WTC11 (cell line): ENCODE data around the gene THEM5. TPM values are rescaled to one million over a fixed set of nuclear protein-coding genes. Genes with fewer than 3 reads are reported as not detected.

Source experiments
- ATAC-seq: fragments of 200-7000 bp; cut with Tn5 transposase; 2 replicates; pipeline ENCODE4 v1.10.0; 2021; ENCODE audit warnings: mild to moderate bottlenecking, moderate library complexity
- CTCF ChIA-PET: fragments of 300-600 bp; sonication (Branson Sonifier 250); formaldehyde crosslinking; loops from one replicate; lab custom pipeline; 2021; ENCODE audit warnings: antibody characterized with exemption; lab: Charles Lee
- POLR2A ChIA-PET: fragments of 350-600 bp; sonication (Branson Sonifier 250); formaldehyde crosslinking; loops from one replicate; lab custom pipeline; 2021; ENCODE audit warnings: antibody characterized with exemption; lab: Charles Lee
- DNase-seq: peaks from one replicate; pipeline ENCODE4 v3.0.0; 2021; ENCODE audit warnings: low spot score
- H3K27ac Mint-ChIP-seq: 2 replicates; pipeline ENCODE4 v1.8.0; 2021; ENCODE audit warnings: mixed read lengths
- H3K27me3 Mint-ChIP-seq: 2 replicates; pipeline ENCODE4 v1.8.0; 2021; ENCODE audit warnings: low read depth, mild to moderate bottlenecking, moderate library complexity, mixed read lengths
- H3K36me3 Mint-ChIP-seq: 2 replicates; pipeline ENCODE4 v1.8.0; 2021; ENCODE audit warnings: mixed read lengths
- H3K4me1 Mint-ChIP-seq: 2 replicates; pipeline ENCODE4 v1.8.0; 2022; ENCODE audit warnings: mixed read lengths
- H3K4me3 Mint-ChIP-seq: 2 replicates; pipeline ENCODE4 v1.8.0; 2021; ENCODE audit warnings: mild to moderate bottlenecking, moderate library complexity, mixed read lengths
- H3K9me3 Mint-ChIP-seq: 2 replicates; pipeline ENCODE4 v1.8.0; 2021; ENCODE audit warnings: mixed read lengths
- AR ChIP-seq: fragments of 250-450 bp; sonication (Bioruptor Pico); IDR thresholded peaks from 2 replicates; pipeline ENCODE4 v1.9.0; 2021; ENCODE audit warnings: mild to moderate bottlenecking
- CDX4 ChIP-seq: fragments of 250-450 bp; sonication (Bioruptor Pico); IDR thresholded peaks from 2 replicates; pipeline ENCODE4 v1.9.0; 2021; ENCODE audit warnings: moderate library complexity, mild to moderate bottlenecking, inconsistent platforms, borderline replicate concordance
- FOXJ3 ChIP-seq: sonication (generic); formaldehyde crosslinking; IDR thresholded peaks from 2 replicates; pipeline ENCODE4 v1.9.0; 2021; ENCODE audit warnings: missing genetic modification reagents, mild to moderate bottlenecking, borderline replicate concordance
- FOXK1 ChIP-seq: sonication (generic); formaldehyde crosslinking; IDR thresholded peaks from 2 replicates; pipeline ENCODE4 v1.8.0; 2022; ENCODE audit warnings: mild to moderate bottlenecking, moderate library complexity, missing genetic modification reagents
- HMGA2 ChIP-seq: fragments of 250-450 bp; sonication (Bioruptor Pico); IDR thresholded peaks from 2 replicates; pipeline ENCODE4 v1.4.0; 2021; ENCODE audit warnings: mild to moderate bottlenecking, moderate library complexity
- MXD4 ChIP-seq: fragments of 250-450 bp; sonication (Bioruptor Pico); IDR thresholded peaks from 2 replicates; pipeline ENCODE4 v1.8.0; 2021; ENCODE audit warnings: mild to moderate bottlenecking, moderate library complexity, borderline replicate concordance
- MYBL2 ChIP-seq: sonication (generic); formaldehyde crosslinking; IDR thresholded peaks from 2 replicates; pipeline ENCODE4 v1.8.1; 2023; ENCODE audit warnings: mild to moderate bottlenecking, moderate library complexity, missing genetic modification reagents
- PRRX2 ChIP-seq: fragments of 250-450 bp; sonication (Bioruptor Pico); IDR thresholded peaks from 2 replicates; pipeline ENCODE4 v1.8.0; 2021; ENCODE audit warnings: mild to moderate bottlenecking
- TCF7 ChIP-seq: sonication (generic); formaldehyde crosslinking; IDR thresholded peaks from 2 replicates; pipeline ENCODE4 v1.8.0; 2022; ENCODE audit warnings: mild to moderate bottlenecking, low read depth, missing genetic modification reagents, moderate library complexity
- ZNF416 ChIP-seq: fragments of 250-450 bp; sonication (Bioruptor Pico); IDR thresholded peaks from 2 replicates; pipeline ENCODE4 v1.9.0; 2021; ENCODE audit warnings: mild to moderate bottlenecking, inconsistent platforms
- ZNF512 ChIP-seq: sonication (generic); formaldehyde crosslinking; IDR thresholded peaks from 2 replicates; pipeline ENCODE4 v1.8.1; 2022; ENCODE audit warnings: missing genetic modification reagents, borderline replicate concordance
- total RNA-seq: library from RNA; stranded (reverse); gene quantifications from 3 replicates; pipeline ENCODE4 v1.2.3, GENCODE V29; 2021
- TF ChIP-seq, protein P1 (sequence below): sonication (generic); formaldehyde crosslinking; IDR thresholded peaks from 2 replicates; pipeline ENCODE4 v1.8.0; 2022; ENCODE audit warnings: mild to moderate bottlenecking, missing genetic modification reagents
- TF ChIP-seq, protein P2 (sequence below): sonication (generic); formaldehyde crosslinking; IDR thresholded peaks from 2 replicates; pipeline ENCODE4 v1.8.1; 2022; ENCODE audit warnings: mild to moderate bottlenecking, moderate library complexity, missing genetic modification reagents
- TF ChIP-seq, protein P3 (sequence below): fragments of 250-450 bp; sonication (Bioruptor Pico); IDR thresholded peaks from 2 replicates; pipeline ENCODE4 v1.8.0; 2021; ENCODE audit warnings: mild to moderate bottlenecking

Gene THEM5
- total RNA-seq, 1 experiment from 2014 or later, result not detected

DNA sequence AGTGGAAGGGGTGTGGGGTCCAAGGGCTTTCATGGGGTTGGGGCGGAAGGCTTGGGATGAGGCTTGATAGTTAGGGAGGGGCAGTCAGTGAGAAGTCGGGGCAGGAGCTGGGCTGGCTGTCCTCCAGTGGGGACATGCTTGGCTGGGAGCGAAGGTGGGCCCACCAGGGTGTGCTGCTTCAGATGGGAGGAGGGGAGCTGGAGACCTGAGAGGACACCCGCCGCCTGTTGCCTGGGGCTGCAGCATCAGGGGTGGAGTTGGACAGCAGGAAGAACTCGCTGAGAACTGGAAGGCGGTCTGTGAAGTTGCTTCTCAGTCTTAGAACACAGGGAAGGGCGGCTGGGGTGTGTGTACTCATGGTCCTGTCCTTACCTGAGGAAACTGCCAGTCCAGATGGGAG is 1.6 kb downstream of the THEM5 start:
- no peaks in the 10 kb centered on the region for H3K9me3 Mint-ChIP-seq
- DNase-seq, result no peak
- H3K36me3 Mint-ChIP-seq, result no peaks in the 10 kb centered on the region
- ChIA-PET POLR2A (no interaction called here), CTCF (interaction anchor here (1.3 kb wide), 1 partner anchor 149 kb away, joined by 3 read pairs; no protein-coding TSS in a partner anchor)
- H3K27ac Mint-ChIP-seq, result no peak overlapping the region
- peaks cover 18% of the 10 kb centered on the region for H3K27me3 Mint-ChIP-seq
- no peak for ATAC-seq
- H3K4me3 Mint-ChIP-seq, result no peak overlapping the region
- H3K4me1 Mint-ChIP-seq, result no peaks in the 10 kb centered on the region
- TF ChIP-seq FOXJ3, result no peak
- TF ChIP-seq CDX4, result no peak
- TF ChIP-seq, protein P1, sequence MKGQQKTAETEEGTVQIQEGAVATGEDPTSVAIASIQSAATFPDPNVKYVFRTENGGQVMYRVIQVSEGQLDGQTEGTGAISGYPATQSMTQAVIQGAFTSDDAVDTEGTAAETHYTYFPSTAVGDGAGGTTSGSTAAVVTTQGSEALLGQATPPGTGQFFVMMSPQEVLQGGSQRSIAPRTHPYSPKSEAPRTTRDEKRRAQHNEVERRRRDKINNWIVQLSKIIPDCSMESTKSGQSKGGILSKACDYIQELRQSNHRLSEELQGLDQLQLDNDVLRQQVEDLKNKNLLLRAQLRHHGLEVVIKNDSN (CRISPR knock-in tag), result no peak
- no peak for TF ChIP-seq PRRX2
- TF ChIP-seq ZNF512 (CRISPR knock-in tag), result no peak
- TF ChIP-seq TCF7 (CRISPR knock-in tag), result no peak
- no peak for TF ChIP-seq HMGA2 (CRISPR knock-in tag)
- no peak for TF ChIP-seq MXD4 (CRISPR knock-in tag)
- TF ChIP-seq ZNF416 (CRISPR knock-in tag), result no peak
- no peak for TF ChIP-seq AR (CRISPR knock-in tag)

- DNase-seq (no peak), ATAC-seq (no peak)
- TF ChIP-seq, protein P2, sequence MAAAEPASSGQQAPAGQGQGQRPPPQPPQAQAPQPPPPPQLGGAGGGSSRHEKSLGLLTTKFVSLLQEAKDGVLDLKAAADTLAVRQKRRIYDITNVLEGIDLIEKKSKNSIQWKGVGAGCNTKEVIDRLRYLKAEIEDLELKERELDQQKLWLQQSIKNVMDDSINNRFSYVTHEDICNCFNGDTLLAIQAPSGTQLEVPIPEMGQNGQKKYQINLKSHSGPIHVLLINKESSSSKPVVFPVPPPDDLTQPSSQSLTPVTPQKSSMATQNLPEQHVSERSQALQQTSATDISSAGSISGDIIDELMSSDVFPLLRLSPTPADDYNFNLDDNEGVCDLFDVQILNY (CRISPR knock-in tag), result no peak
- TF ChIP-seq TCF7 (CRISPR knock-in tag) (no peak), MYBL2 (CRISPR knock-in tag) (no peak), FOXK1 (CRISPR knock-in tag) (no peak), ZNF512 (CRISPR knock-in tag) (no peak)
- TF ChIP-seq, protein P3, sequence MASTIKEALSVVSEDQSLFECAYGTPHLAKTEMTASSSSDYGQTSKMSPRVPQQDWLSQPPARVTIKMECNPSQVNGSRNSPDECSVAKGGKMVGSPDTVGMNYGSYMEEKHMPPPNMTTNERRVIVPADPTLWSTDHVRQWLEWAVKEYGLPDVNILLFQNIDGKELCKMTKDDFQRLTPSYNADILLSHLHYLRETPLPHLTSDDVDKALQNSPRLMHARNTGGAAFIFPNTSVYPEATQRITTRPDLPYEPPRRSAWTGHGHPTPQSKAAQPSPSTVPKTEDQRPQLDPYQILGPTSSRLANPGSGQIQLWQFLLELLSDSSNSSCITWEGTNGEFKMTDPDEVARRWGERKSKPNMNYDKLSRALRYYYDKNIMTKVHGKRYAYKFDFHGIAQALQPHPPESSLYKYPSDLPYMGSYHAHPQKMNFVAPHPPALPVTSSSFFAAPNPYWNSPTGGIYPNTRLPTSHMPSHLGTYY, result no peak
- peaks cover 9% of the 10 kb centered on the region for H3K27me3 Mint-ChIP-seq
- ChIA-PET POLR2A (no interaction called here), CTCF (no interaction called here)
- no peaks in the 10 kb centered on the region for H3K9me3 Mint-ChIP-seq
- peaks cover 11% of the 10 kb centered on the region for H3K4me1 Mint-ChIP-seq
- no peak overlapping the region for H3K27ac Mint-ChIP-seq
- no peak overlapping the region for H3K4me3 Mint-ChIP-seq
- H3K36me3 Mint-ChIP-seq, result no peaks in the 10 kb centered on the region; the same call in 1 of the 2 replicates
Measured at GRCh38 chr1:151849871-151850270, 3.6 kb downstream of the THEM5 start.
